HG03439 (cell line): ENCODE results near the gene TSPEAR.
"Not testable (repeated sequence)": the region's sequence is repeated elsewhere in the genome, so short reads cannot be mapped to it uniquely, and the experiment has no call there.

Experiments used
- ATAC-seq: cut with Tn5 transposase; IDR thresholded peaks from one replicate; pipeline ENCODE4 v1.9.1; 2021; ENCODE audit warnings: mild to moderate bottlenecking, moderate library complexity; ENCODE audit not compliant: unreplicated experiment

Gene TSPEAR

GRCh38 chr21:44575307-44576024, 135.9 kb downstream of the TSPEAR start:
- no peak for ATAC-seq

DNA sequence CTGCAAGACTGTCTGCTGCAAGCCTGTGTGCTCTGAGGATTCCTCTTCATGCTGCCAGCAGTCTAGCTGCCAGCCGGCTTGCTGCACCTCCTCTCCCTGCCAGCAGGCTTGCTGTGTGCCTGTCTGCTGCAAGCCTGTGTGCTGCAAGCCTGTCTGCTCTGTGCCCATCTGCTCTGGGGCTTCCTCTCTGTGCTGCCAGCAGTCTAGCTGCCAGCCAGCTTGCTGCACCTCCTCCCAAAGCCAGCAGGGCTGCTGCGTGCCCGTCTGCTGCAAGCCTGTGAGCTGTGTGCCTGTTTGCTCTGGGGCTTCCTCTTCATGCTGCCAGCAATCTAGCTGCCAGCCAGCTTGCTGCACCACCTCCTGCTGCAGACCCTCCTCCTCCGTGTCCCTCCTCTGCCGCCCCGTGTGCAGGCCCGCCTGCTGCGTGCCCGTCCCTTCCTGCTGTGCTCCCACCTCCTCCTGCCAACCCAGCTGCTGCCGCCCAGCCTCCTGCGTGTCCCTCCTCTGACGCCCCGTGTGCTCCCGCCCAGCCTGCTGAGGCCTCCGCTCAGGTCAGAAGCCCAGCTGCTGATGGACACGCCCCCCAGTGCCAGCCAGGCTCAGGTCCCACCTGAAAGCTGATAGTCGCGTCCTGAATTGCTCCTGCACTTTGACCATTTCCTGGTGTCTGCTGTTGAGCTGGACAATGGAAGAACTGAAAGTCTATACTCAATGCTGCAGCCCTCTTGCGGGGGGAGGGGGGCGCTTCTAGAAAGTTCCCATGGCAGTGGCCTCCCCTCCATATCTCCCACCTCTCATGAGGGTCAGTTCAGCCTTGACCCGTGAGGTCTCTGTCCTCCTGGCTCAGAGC, 136.7 kb downstream of the TSPEAR start:
- ATAC-seq, result no peak

DNA sequence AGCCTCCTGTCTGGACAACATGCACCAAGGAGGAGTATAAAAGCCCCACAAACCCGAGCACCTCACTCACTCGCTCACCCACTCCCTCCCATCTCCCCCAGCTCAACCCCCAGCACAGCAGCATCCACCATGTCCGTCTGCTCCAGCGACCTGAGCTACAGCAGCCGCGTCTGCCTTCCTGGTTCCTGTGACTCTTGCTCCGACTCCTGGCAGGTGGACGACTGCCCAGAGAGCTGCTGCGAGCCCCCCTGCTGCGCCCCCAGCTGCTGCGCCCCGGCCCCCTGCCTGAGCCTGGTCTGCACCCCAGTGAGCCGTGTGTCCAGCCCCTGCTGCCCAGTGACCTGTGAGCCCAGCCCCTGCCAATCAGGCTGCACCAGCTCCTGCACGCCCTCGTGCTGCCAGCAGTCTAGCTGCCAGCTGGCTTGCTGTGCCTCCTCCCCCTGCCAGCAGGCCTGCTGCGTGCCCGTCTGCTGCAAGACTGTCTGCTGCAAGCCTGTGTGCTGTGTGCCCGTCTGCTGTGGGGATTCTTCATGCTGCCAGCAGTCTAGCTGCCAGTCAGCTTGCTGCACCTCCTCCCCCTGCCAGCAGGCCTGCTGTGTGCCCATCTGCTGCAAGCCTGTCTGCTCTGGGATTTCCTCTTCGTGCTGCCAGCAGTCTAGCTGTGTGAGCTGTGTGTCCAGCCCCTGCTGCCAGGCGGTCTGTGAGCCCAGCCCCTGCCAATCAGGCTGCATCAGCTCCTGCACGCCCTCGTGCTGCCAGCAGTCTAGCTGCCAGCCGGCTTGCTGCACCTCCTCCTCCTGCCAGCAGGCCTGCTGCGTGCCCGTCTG, 137.5 kb downstream of the TSPEAR start, which contains the start of gene KRTAP10-4:
Gene KRTAP10-4, plus strand, starts transcription at position 100 of the 827 bp plus-strand sequence. Its CDS starts 30 bp downstream, at position 130.
- not testable (repeated sequence) for ATAC-seq

DNA sequence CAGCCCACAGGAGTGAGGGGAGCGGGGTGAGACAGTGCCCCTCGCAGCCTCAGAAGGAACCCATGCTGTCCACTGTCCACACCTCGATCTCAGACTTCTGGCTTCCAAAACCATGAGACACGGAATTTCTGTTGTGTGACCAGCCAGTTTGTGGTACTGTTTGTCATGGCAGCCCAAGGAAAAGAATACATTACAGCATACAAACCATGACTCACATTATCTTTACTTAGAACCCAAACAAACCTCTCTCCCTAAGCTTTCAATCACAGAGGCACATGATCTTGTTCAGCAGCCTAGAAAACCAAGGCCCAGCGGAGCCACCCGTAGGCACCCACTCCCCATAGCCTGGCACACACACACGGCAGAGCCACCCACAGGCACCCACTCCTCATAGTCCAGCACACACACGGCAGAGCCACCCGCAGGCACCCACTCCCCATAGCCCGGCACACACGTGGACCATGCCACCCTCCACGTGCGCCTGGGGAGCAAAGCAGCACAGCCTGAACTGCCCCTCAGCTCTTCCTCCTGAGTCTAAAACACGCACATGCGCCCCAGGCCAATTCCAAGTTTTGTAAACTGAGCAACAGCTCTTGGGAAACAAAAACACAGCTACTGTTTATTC, 138.3 kb downstream of the TSPEAR start:
- ATAC-seq, result no peak

- no peak for ATAC-seq
Measured at GRCh38 chr21:44571844-44572782, 139.3 kb downstream of the TSPEAR start.

DNA sequence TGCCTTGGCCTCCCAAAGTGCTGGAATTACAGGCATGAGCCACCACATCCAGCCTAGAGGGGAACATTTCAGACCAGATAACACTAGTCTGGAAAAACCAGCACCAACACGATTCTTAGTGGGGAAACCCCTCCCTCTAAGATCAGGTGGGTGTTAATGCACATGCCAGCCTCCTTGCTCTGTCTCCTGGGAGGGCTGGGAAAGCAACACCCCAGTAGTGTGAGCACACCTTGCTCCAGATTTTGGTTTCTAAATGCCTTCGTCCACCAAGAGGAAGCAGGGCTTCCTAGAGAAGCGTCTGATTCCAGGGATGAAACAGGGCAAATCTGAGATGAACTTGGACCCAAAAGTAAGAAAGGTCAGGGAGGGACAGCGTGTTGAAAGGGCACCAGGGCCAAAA, 140.1 kb downstream of the TSPEAR start:
- ATAC-seq, result no peak

DNA sequence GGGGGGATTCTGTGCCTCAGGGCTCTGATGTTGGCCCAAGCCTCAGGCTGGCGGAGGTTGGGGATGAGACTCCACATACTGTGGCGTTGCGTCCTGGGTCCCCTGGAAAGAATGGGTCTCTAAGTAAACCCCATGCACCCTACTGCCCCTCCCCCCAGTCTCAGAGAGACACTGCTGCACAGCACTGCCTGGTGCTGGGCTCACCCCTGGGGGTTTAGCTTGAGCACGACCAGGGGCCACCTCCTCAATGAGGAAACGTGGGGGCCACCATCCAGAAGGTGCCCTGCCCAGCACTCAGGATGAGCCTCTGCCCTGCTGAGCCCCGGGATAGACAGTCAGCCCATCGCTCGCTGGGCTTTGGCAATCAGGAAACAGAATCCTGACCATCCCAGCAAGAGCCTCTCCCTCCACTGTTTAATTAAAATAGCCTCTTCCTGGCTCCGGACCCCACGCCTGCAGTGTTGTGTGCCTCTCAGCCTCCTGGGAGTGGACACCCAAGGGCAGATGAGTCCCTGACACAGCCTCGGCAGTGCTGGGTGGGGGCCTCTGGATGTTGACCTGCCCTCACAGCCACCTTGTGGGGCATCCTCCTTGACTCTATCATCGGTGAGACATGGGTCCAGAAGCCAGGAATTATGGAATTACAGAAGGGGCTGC, 141.4 kb downstream of the TSPEAR start:
- ATAC-seq, result no peak

- no peak for ATAC-seq
Measured at GRCh38 chr21:44568667-44569556, 142.5 kb downstream of the TSPEAR start.

GRCh38 chr21:44568261-44568660, 143.1 kb downstream of the TSPEAR start:
- ATAC-seq, result no peak

- ATAC-seq, result no peak
Measured at GRCh38 chr21:44567481-44568171, 143.7 kb downstream of the TSPEAR start.

DNA sequence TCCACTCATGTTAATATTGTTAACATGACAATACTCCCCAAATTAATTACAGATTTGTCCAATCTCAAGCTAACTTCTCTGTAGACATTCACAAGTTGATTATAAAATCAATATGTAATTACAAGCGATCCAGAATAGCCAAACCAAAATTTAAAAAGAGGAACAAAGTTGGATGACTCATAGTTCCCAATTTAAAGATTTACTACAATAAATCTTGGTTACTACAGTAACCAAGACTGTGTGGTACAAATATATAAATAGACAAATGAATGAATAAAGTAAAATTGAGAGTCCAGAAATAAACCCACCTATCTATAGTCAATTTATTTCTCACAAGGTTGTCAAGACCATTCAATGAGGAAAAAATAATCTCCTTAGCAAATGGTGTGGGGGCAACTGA, 145.0 kb downstream of the TSPEAR start:
- ATAC-seq, result no peak

GRCh38 chr21:44564886-44565598, 146.3 kb downstream of the TSPEAR start:
- no peak for ATAC-seq

DNA sequence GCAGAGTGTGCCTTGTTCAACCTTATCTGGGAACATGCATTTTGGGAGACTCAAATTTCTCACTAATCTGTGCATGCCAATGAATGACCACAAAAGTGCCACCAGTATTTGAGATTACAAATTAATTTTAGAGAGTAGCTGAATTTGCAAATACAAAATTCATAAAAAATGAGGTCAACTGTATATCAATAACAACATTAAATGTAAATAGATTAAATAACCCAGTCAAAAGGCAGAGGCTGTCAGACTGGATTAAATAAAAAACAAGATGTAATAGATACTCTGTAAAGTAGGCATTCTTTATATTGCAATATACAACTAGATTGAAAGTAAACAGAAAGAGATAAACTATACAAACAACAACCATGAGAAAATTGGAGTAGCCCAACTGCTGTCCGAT, 147.3 kb downstream of the TSPEAR start:
- ATAC-seq, result no peak

- no peak for ATAC-seq
Measured at GRCh38 chr21:44558695-44559094, 152.7 kb downstream of the TSPEAR start, which contains the start of gene KRTAP10-3. KRTAP10-3 (minus strand) TSS chr21:44558795; CDS start chr21:44558715, 80 bp downstream.

DNA sequence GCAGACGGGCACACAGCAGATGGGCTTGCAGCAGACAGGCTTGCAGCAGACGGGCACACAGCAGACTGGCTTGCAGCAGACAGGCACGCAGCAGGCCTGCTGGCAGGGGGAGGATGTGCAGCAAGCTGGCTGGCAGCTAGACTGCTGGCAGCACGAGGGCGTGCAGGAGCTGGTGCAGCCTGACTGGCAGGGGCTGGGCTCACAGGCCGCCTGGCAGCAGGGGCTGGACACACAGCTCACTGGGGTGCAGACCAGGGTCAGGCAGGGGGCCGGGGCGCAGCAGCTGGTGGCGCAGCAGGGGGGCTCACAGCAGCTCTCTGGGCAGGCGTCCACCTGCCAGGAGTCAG, 153.1 kb downstream of the TSPEAR start:
- not testable (repeated sequence) for ATAC-seq

DNA sequence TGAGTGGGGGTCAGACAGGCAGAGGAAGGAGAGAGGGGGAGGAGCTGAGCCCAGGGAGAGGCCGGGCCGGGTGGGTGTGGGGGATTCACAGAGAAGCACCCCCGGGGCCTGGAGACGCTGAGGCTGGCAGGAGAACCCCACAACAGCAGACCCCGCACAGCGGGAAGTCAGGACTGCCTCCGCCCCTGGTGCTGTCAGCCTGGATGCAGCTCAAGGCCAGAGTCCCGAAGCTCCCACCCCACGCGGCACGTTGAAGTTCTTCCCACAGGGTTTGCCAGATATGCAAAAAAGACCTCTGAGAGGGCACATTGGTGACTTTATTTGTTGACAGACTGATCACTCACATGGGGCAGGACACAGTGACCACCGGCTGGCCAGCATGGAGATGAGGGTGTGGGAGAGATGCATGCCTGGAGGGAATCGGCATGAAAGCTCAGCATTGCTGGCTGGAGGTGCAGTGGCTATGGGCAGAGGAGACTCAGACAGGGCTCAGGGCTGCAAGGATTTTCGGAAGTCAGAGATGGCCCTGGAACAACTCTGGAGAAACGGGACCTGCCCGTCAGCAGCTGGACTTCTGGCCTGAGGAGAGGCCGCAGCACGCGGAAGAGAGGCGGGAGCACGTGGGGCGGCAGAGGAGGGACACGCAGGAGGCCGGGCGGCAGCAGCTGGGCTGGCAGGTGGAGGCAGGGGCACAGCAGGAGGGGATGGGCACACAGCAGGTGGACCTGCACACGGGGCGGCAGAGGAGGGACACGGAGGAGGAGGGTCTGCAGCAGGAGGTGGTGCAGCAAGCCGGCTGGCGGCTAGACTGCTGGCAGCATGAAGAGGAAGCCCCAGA, 153.7 kb downstream of the TSPEAR start:
- no peak for ATAC-seq
